ENCODE measurements around the gene ALG9. TPM values are rescaled to one million over a fixed set of nuclear protein-coding genes. Genes with fewer than 3 reads are reported as not detected.

ALG9 gene
- total and polyA plus RNA-seq, 4 donors: 36.3 to 61.1 (median 46.6) TPM

DNA sequence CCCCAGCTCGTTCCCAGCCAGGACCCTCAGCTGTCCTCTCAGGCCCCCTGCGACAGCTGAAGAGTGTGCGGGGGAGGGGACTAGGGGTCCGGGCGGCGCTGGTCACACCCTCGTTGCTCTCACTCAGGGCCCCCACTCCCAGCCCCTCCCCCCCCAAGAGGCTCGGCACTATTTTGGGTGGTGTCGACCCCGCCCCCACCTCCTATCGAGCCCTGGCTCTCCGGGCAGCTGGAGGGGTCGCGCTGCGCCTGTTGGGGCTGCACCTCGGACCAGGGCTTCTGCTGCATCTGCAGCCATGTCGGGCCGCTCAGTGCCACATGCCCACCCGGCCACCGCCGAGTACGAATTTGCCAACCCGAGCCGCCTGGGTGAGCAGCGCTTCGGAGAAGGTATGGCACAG lies 41.2 kb upstream of the ALG9 start, which contains the start of gene HSPB2:
Gene HSPB2 (plus strand): TSS at position 200 of the 400 bp plus-strand sequence. CDS start 96 bp downstream, at position 296.
- DNase-seq (ENCODE audit: low read depth in 4 of 6, low spot score in 6 of 6): no peak

DNA sequence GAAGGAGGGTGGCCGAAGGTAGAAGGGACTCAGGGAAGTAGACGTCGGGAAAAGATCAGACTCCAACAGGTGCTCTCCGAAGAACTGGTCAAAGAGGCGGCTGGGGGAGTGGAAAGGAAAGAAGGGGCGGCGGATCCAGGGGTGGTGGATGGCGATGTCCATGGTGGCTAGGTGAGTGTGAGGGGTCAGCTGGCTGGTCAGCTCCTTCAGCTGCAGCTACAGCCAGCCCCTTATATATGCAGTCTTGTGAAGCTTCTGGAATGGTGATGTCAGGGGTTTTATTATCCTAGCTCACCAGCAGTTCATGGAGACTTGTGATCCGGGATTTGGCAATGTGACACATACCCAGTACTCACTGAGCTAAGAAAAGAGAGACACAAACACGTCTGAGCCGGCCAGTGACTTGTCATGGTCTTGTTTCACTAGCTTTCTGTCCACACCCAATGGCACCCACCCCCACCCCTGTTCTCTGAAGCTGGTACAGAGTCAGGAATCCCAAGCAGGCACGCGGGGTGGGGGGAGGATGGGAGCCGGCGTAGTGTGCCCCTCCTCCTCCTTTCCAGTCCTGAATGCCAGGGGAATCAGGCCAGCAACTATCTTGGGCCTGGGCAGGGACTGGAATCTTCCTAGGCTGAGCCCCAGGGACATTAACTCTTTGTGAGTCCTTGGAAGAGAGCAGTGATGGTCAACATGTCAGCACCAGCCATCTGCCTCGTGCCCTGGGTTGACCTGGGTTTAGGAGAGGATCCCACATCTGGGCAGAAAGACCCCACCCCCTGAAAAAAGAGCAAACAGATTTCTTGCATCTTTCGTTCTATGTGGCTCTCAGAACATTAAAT lies 40.4 kb upstream of the ALG9 start, which contains the start of gene CRYAB:
Gene CRYAB (minus strand): TSS at position 208 of the 839 bp plus-strand sequence. CDS start 46 bp downstream, at position 162.
- H3K27ac ChIP-seq (ENCODE audit: low read depth, low read length): peak within 1 kb of the TSS; percentile 87
- no peaks in the 10 kb centered on the region for H3K9me3 ChIP-seq (ENCODE audit: control insufficient read depth, insufficient read depth, low read length)
- peaks cover 33% of the 10 kb centered on the region for H3K4me1 ChIP-seq (ENCODE audit: control insufficient read depth, insufficient read depth, low read length)
- peak within 1 kb of the TSS; percentile 21 for H3K4me3 ChIP-seq (ENCODE audit: low read depth, low read length)
- no peaks in the 10 kb centered on the region for H3K36me3 ChIP-seq (ENCODE audit: control insufficient read depth, insufficient read depth, low read length)
- peak in 4 of 6 donors; percentile 42 to 90 (median 54) for DNase-seq (ENCODE audit: low read depth in 4 of 6, low spot score in 6 of 6)
- 54% methylated on average over 15 of the region's 17 CpGs for WGBS (ENCODE audit: insufficient coverage)
- no peaks in the 10 kb centered on the region for H3K27me3 ChIP-seq (ENCODE audit: control insufficient read depth, insufficient read depth, low read length)

More for the DNA sequence above, 41.2 kb upstream of the ALG9 start, which contains the start of gene HSPB2:
- H3K27ac ChIP-seq (ENCODE audit: low read depth, low read length): peak within 1 kb of the TSS; percentile 92
- peak within 1 kb of the TSS; percentile 22 for H3K4me3 ChIP-seq (ENCODE audit: low read depth, low read length)
- H3K36me3 ChIP-seq (ENCODE audit: control insufficient read depth, insufficient read depth, low read length): no peaks in the 10 kb centered on the region
- H3K27me3 ChIP-seq (ENCODE audit: control insufficient read depth, insufficient read depth, low read length): no peaks in the 10 kb centered on the region
- 18% methylated on average over 18 of the region's 26 CpGs for WGBS (ENCODE audit: insufficient coverage)
- peaks cover 33% of the 10 kb centered on the region for H3K4me1 ChIP-seq (ENCODE audit: control insufficient read depth, insufficient read depth, low read length)
- H3K9me3 ChIP-seq (ENCODE audit: control insufficient read depth, insufficient read depth, low read length): no peaks in the 10 kb centered on the region

DNA sequence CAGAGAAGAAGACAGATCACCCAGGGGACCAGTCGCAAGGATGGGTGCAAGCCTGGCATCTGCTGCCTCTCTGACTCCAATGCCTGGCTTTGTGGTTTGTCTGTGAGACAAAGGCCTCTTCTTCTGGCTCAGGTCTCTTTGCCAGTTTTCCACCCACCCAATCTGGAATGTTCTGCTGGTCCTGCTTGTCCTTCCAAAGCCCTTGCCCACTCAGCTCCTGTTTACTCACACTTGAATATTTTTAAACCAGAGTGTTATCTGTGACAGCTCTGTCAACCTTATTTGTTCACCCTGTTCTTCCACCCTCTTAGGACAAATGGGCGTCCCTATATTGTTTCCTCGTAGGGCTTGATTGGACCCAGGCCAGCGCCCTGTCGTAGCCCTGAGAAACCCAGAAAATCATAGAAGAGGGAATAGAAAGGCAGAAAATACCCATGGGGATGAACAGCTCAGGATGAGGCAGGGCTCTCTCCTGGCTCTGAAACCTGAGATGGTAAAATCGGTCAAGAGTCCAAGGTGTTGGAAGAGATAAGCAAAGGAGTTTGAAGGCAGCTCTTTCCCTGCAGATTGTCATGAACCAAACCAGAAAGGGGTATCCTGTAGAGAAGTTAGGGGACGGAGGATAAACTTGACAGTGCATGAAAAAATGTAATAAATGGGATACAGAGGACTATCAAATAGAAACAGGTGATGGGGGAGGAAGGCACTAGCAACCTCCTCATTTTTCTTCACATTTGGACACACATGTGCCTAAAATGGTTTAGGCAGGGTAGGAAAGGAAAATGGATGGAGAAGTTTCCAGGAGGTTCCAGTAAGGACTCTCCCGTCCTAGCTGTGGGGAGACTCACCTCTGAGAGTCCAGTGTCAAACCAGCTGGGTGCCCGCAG lies 39.5 kb upstream of the ALG9 start:
- WGBS (ENCODE audit: insufficient coverage): 71% methylated on average over 9 of the region's 9 CpGs
- Histone ChIP-seq H3K4me1 (ENCODE audit: control insufficient read depth, insufficient read depth, low read length) (peaks cover 33% of the 10 kb centered on the region), H3K27me3 (ENCODE audit: control insufficient read depth, insufficient read depth, low read length) (no peaks in the 10 kb centered on the region), H3K27ac (ENCODE audit: low read depth, low read length) (peak overlapping the region; percentile 87), H3K36me3 (ENCODE audit: control insufficient read depth, insufficient read depth, low read length) (no peaks in the 10 kb centered on the region), H3K4me3 (ENCODE audit: low read depth, low read length) (peak overlapping the region; percentile 4), H3K9me3 (ENCODE audit: control insufficient read depth, insufficient read depth, low read length) (no peaks in the 10 kb centered on the region)
- DNase-seq (ENCODE audit: low read depth in 4 of 6, low spot score in 6 of 6): peak in 1 of 6 donors; percentile 57

DNA sequence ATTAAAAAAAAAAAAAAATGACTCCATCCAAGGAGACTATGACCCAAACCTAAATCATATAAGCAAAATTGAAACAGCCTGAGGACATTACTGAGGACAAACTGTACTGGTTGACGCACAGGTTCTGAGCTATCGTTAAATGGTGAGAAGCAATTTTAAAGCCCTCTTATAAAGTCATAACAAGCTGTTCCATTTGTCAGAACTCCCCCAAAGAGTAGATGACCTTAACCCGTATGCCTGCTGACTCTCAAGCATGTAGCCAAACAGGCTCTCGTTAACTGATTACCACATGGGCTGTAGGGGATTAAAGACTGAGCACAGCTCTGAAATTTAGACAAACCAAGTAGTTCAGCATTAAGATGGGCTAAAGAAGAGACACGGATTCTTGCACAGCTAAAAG lies 38.0 kb upstream of the ALG9 start:
- H3K36me3 ChIP-seq (ENCODE audit: control insufficient read depth, insufficient read depth, low read length): no peaks in the 10 kb centered on the region
- no peaks in the 10 kb centered on the region for H3K9me3 ChIP-seq (ENCODE audit: control insufficient read depth, insufficient read depth, low read length)
- no peak overlapping the region for H3K27ac ChIP-seq (ENCODE audit: low read depth, low read length)
- peaks cover 33% of the 10 kb centered on the region for H3K4me1 ChIP-seq (ENCODE audit: control insufficient read depth, insufficient read depth, low read length)
- peak in 1 of 6 donors; percentile 19 for DNase-seq (ENCODE audit: low read depth in 4 of 6, low spot score in 6 of 6)
- 92% methylated on average over 2 of the region's 5 CpGs for WGBS (ENCODE audit: insufficient coverage)
- no peak overlapping the region for H3K4me3 ChIP-seq (ENCODE audit: low read depth, low read length)
- H3K27me3 ChIP-seq (ENCODE audit: control insufficient read depth, insufficient read depth, low read length): no peaks in the 10 kb centered on the region

DNA sequence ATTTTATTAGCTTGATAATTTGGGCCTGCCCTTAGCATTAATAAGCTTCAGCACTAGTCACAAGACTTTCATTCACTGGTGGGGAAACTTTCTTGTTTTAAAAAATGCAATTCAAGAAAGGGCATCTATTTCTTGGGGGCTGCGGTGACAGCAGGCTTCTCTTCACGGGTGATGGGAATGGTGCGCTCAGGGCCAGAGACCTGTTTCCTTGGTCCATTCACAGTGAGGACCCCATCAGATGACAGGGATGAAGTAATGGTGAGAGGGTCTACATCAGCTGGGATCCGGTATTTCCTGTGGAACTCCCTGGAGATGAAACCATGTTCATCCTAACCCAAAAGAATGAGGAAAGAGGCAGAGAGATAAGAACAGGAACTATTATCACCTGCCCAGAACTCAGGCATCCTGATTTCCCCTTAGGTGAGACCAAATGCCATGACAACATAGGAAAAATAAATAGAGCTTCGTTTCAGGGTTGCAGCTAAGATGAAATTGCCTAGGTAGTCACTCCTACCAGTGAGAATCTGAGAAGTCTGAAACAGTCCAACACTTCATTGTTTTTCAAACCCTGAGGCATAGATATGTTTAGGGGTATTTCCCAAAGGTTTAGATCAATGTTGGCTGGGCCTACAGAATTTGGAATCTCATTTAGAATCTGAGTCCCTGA lies 37.4 kb upstream of the ALG9 start:
- no peak overlapping the region for H3K4me3 ChIP-seq (ENCODE audit: low read depth, low read length)
- no peak for DNase-seq (ENCODE audit: low read depth in 4 of 6, low spot score in 6 of 6)
- no peak overlapping the region for H3K27ac ChIP-seq (ENCODE audit: low read depth, low read length)
- H3K27me3 ChIP-seq (ENCODE audit: control insufficient read depth, insufficient read depth, low read length): no peaks in the 10 kb centered on the region
- no peaks in the 10 kb centered on the region for H3K36me3 ChIP-seq (ENCODE audit: control insufficient read depth, insufficient read depth, low read length)
- H3K9me3 ChIP-seq (ENCODE audit: control insufficient read depth, insufficient read depth, low read length): no peaks in the 10 kb centered on the region
- 93% methylated on average over 3 of the region's 5 CpGs for WGBS (ENCODE audit: insufficient coverage)
- H3K4me1 ChIP-seq (ENCODE audit: control insufficient read depth, insufficient read depth, low read length): peaks cover 27% of the 10 kb centered on the region

DNA sequence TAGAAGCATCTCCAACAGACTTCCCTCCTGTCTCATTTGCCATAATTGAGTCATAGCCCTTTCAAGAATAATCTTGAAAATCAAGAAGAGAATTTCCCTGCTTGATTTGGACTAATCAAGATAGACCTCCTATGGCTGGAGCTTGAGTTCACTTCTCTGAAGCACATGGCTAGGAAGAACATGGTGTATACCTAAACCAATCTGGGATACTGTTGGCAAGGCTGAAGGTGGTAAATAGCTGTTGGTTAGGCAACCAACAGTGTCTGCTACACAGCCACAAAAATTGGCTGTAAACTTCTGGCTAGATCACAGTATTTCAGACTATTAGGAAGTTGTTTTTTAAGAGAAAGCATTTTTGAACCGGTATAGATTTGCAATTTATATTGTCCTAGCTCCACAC lies 35.3 kb upstream of the ALG9 start:
- no CpG with 5 or more reads among the region's 1 CpG for WGBS (ENCODE audit: insufficient coverage)
- H3K36me3 ChIP-seq (ENCODE audit: control insufficient read depth, insufficient read depth, low read length): no peaks in the 10 kb centered on the region
- no peaks in the 10 kb centered on the region for H3K27me3 ChIP-seq (ENCODE audit: control insufficient read depth, insufficient read depth, low read length)

DNA sequence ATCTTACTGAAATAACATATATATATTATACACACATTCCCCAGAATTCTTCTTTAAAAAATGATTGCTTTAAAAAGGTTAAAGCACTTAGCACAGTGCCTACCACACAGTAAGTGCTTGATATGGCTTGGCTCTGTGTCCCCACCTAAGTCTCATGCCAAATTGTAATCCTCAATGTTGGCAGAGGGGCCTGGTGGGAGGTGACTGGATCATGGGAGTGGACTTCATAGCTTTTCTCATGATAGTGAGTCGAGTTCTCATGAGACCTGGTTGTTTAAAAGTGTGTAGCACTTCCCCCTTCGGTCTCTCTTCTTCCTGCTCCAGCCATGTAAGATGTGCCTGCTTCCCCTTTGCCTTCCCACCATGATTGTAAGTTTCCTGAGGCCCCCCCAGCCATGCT lies 34.0 kb upstream of the ALG9 start:
- Histone ChIP-seq H3K4me3 (ENCODE audit: low read depth, low read length) (no peak overlapping the region), H3K9me3 (ENCODE audit: control insufficient read depth, insufficient read depth, low read length) (no peaks in the 10 kb centered on the region), H3K27me3 (ENCODE audit: control insufficient read depth, insufficient read depth, low read length) (no peaks in the 10 kb centered on the region), H3K36me3 (ENCODE audit: control insufficient read depth, insufficient read depth, low read length) (no peaks in the 10 kb centered on the region), H3K4me1 (ENCODE audit: control insufficient read depth, insufficient read depth, low read length) (no peaks in the 10 kb centered on the region), H3K27ac (ENCODE audit: low read depth, low read length) (no peak overlapping the region)
- DNase-seq (ENCODE audit: low read depth in 4 of 6, low spot score in 6 of 6): no peak
- no CpG with 5 or more reads among the region's 2 CpGs for WGBS (ENCODE audit: insufficient coverage)

More for the DNA sequence above, 35.3 kb upstream of the ALG9 start:
- H3K9me3 ChIP-seq (ENCODE audit: control insufficient read depth, insufficient read depth, low read length): no peaks in the 10 kb centered on the region
- H3K4me3 ChIP-seq (ENCODE audit: low read depth, low read length): no peak overlapping the region
- peaks cover 7% of the 10 kb centered on the region for H3K4me1 ChIP-seq (ENCODE audit: control insufficient read depth, insufficient read depth, low read length)
- no peak overlapping the region for H3K27ac ChIP-seq (ENCODE audit: low read depth, low read length)
- DNase-seq (ENCODE audit: low read depth in 4 of 6, low spot score in 6 of 6): no peak

DNA sequence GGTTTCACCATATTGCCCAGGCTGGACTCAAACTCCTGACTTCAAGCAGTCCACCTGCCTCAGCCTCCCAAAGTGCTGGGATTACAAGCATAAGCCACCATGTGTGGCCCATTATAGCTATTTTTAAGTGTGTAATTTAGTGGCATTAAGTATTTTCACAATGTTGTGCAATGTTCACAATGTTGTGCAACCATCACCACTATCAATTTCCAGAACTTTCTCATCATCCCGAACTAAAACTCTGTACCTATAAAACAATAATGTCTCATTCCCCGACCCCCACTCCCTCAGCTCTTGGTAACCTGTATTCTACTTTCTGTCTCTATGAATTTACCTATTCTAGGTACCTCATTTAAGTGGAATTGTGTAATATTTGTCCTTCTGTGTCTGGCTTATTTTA lies 15.5 kb upstream of the ALG9 start:
- Histone ChIP-seq H3K9me3 (ENCODE audit: control insufficient read depth, insufficient read depth, low read length) (no peaks in the 10 kb centered on the region), H3K4me1 (ENCODE audit: control insufficient read depth, insufficient read depth, low read length) (no peaks in the 10 kb centered on the region), H3K27me3 (ENCODE audit: control insufficient read depth, insufficient read depth, low read length) (no peaks in the 10 kb centered on the region), H3K36me3 (ENCODE audit: control insufficient read depth, insufficient read depth, low read length) (no peaks in the 10 kb centered on the region), H3K4me3 (ENCODE audit: low read depth, low read length) (no peak overlapping the region), H3K27ac (ENCODE audit: low read depth, low read length) (no peak overlapping the region)
- no peak for DNase-seq (ENCODE audit: low read depth in 4 of 6, low spot score in 6 of 6)
- WGBS (ENCODE audit: insufficient coverage): no CpG with 5 or more reads among the region's 2 CpGs

DNA sequence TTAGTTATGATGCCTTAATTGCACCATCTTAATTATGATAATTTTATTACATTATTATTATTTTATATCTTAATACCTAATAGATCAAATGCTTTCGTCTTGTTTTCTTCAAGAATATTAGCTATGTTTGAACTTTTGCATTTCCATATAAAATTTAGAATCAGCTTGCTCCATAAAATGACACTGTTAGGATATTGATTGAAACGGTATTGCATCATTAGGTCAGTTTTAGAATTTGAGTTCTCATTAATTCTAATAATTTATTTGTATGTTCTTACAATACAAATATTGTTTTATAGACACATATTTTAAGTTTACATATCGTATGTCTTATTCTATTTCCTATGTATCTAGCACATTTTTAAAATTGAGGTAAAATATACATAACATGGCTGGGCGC lies 14.7 kb upstream of the ALG9 start:
- no peak overlapping the region for H3K4me3 ChIP-seq (ENCODE audit: low read depth, low read length)
- H3K4me1 ChIP-seq (ENCODE audit: control insufficient read depth, insufficient read depth, low read length): no peaks in the 10 kb centered on the region
- DNase-seq (ENCODE audit: low read depth in 4 of 6, low spot score in 6 of 6): no peak
- no peaks in the 10 kb centered on the region for H3K36me3 ChIP-seq (ENCODE audit: control insufficient read depth, insufficient read depth, low read length)
- no peak overlapping the region for H3K27ac ChIP-seq (ENCODE audit: low read depth, low read length)
- H3K27me3 ChIP-seq (ENCODE audit: control insufficient read depth, insufficient read depth, low read length): no peaks in the 10 kb centered on the region
- WGBS (ENCODE audit: insufficient coverage): no CpG with 5 or more reads among the region's 4 CpGs
- H3K9me3 ChIP-seq (ENCODE audit: control insufficient read depth, insufficient read depth, low read length): no peaks in the 10 kb centered on the region

All from spinal cord (tissue), 10 donors.